Eye (tissue), 1 donor: ENCODE data around the gene ACIN1.
"Not testable (repeated sequence)": the region's sequence is repeated elsewhere in the genome, so short reads cannot be mapped to it uniquely, and the experiment has no call there.

Experiments
- DNase-seq: peaks from one replicate; pipeline ENCODE4 v3.0.0-alpha.2; 2015

ACIN1 gene

GRCh38 chr14:23124337-23124954 is 29.5 kb upstream of the ACIN1 start:
- DNase-seq = no peak

DNA sequence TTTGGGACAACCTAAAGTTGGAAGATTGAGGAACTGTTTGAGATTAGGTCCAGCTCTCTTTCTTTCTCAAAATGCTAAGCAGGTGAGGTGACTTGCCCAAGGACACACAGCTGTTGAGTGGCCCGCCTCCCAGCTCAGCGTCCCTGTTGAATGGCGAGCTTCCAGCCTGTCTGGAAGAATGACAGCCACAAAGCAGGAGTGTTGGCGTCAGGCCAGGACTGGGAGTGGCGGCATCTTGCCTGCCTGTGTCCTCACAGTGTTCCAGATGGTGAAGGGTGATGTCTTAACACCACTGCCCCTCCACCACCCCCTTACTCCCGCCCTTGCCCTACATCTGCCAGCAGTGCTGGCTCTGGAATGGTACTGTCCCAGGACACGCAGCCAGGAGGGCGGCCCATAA is 28.5 kb upstream of the ACIN1 start:
- DNase-seq = no peak

- DNase-seq = no peak
These were observed 27.1 kb upstream of the ACIN1 start for GRCh38 chr14:23122086-23122485.

GRCh38 chr14:23121361-23121771 is 26.4 kb upstream of the ACIN1 start:
- no peak for DNase-seq

DNA sequence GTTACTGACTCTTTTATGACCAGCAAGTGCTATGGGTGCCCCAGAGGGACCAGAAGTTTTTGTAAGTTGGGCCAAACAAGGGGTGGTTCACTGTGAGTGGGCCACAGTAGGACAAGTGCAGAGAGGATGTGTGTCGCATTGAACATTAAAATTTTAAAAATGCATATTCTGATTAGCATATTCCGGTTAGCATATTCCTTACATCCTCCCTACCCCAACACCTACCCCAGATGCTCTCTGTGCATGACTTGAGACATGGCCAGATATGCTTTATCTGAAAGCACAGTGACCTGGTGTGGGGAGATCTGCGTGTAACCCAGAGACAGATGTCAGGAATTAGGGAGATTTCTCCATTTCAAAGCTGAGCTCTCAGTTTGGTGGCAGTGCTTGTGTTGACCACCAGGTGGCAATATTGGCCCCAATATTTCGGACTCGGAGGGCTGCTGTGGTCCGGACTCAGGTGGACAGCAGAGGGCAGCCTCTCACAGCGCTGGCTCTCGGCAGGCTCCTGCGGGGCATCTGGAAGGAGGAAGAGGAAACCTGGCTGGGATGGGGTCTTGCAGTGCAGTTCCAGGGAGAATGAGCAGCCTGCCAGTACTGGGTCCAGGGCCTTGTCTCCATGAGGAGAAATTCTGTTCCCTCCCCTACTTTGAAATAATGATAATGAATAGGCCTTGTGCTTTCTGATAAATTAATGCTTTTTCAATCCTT is 25.8 kb upstream of the ACIN1 start:
- peak; percentile 97 for DNase-seq

GRCh38 chr14:23119363-23120327 is 24.7 kb upstream of the ACIN1 start:
- DNase-seq = no peak

GRCh38 chr14:23118506-23119362 is 23.8 kb upstream of the ACIN1 start, which contains the start of gene CEBPE:
Gene CEBPE, minus strand, starts transcription at chr14:23119255. Its CDS starts 164 bp downstream, at chr14:23119091.
- no peak for DNase-seq

GRCh38 chr14:23117371-23118020 is 22.6 kb upstream of the ACIN1 start:
- no peak for DNase-seq

GRCh38 chr14:23115918-23116317 is 21.0 kb upstream of the ACIN1 start:
- DNase-seq = no peak

- no peak for DNase-seq
These were observed 20.2 kb upstream of the ACIN1 start for GRCh38 chr14:23115039-23115731.

GRCh38 chr14:23114669-23115038 is 19.7 kb upstream of the ACIN1 start:
- DNase-seq = no peak

- no peak for DNase-seq
These were observed 19.2 kb upstream of the ACIN1 start for GRCh38 chr14:23114120-23114458.

- DNase-seq = peak; percentile 64
These were observed 18.6 kb upstream of the ACIN1 start for GRCh38 chr14:23113431-23114119.

DNA sequence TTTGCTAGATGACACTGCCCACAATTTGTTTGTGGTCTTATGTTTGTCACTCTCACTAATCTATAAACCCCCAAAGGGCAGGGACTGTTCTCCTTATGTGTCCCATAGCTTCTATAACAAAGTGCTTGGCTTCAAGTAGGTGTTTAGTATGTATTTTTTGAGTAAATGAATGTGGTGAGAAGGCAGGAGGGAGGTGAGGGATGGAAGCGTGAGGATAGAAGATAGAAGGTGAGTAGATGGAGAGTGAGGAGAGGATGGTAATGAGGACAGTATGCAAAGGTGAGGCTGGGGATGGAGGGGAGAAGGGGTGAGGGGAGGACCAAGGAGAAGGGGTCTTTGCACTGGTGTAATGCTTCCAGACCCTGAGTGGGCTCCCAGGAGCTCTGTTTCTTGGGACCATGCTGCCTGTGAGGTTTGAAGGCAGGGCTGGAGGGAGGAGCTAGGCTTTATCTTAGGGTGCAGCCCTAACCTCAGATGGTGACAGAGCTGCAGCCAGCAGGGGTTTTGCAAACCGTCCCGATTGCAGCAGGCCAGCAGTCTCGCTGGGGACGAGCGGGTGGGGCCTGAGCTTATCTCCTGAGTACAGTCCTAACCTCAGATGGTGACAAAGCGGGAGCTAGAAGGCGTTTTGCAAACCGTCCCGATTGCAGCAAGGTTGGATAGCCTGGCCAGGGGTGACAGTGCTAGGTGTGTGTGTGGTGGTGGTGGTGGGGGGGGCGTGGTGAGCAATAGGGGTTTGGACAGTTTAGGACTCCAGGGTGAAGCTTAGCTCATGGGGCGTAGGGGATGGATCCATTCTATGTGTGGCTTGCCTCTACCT is 17.6 kb upstream of the ACIN1 start:
- no peak for DNase-seq

- no peak for DNase-seq
These were observed 15.8 kb upstream of the ACIN1 start for GRCh38 chr14:23110579-23111365.

- DNase-seq = no peak
These were observed 14.8 kb upstream of the ACIN1 start for GRCh38 chr14:23109769-23110168.

GRCh38 chr14:23108169-23108568 is 13.2 kb upstream of the ACIN1 start:
- not testable (repeated sequence) for DNase-seq

GRCh38 chr14:23107620-23108019 is 12.7 kb upstream of the ACIN1 start:
- not testable (repeated sequence) for DNase-seq

DNA sequence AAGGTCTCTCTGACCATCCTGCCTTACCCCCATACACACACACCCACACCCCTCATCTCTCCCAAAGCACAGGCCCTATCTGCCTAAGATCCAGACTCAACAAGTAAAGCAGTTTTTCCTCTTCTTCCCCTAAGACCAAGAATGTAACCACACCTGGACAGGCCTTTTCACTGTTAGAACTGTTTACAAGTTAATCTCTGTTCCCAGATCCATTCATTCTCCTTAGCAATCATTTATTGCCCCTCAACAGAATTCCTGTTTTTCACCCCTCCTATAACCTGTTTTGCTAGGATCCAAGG is 11.8 kb upstream of the ACIN1 start:
- DNase-seq = no peak
